ENCODE measurements around the gene MRPS2. TPM values are rescaled to one million over a fixed set of nuclear protein-coding genes. Genes with fewer than 3 reads are reported as not detected.
"Not testable (repeated sequence)": the region's sequence is repeated elsewhere in the genome, so short reads cannot be mapped to it uniquely, and the experiment has no call there.

Gene MRPS2
- total and polyA plus RNA-seq, 10 of the 15 experiments (the other 5 are each of a cell fraction or from before 2014, with no cell fraction given), result 3.3 to 103 (median 69.5) TPM

GRCh38 chr9:135456436-135457104, 43.9 kb upstream of the MRPS2 start:
- DNase-seq (ENCODE audit: low read depth, low spot score) (no peak), FAIRE-seq (no peak), ATAC-seq (no peak)
- H3K36me3 ChIP-seq (ENCODE audit: control insufficient read depth in 2 of 2, insufficient read depth in 2 of 2, low read length in 1 of 2), result no peaks in the 10 kb centered on the region
- intact Hi-C loops (cut with micrococcal nuclease; ENCODE audit: unreplicated experiment) (no loop called here), in situ Hi-C loops (cut with MboI) (no loop called here)
- SMC1A ChIA-PET (ENCODE audit: uncharacterized antibody, unreplicated experiment), result no interaction called here
- no TSS peak for BruUV-seq (replicated peaks)
- H3K79me2 ChIP-seq (ENCODE audit: control insufficient read depth, insufficient read depth, low read length), result no peaks in the 10 kb centered on the region
- RAD21 ChIA-PET (ENCODE audit: unreplicated experiment), result no interaction called here
- no peak overlapping the region for H3K9ac ChIP-seq (ENCODE audit: control insufficient read depth, insufficient read depth, low read length)
- no peaks in the 10 kb centered on the region for H4K20me1 ChIP-seq (ENCODE audit: control insufficient read depth, insufficient read depth)
- H3K9me3 ChIP-seq (replicated peaks; ENCODE audit: control insufficient read depth, insufficient read depth, low read length), result no peaks in the 10 kb centered on the region; the same call in 2 of the 3 replicates
- POLR2A ChIA-PET, result no interaction called here
- no peaks in the 10 kb centered on the region for H3K4me1 ChIP-seq (ENCODE audit: control insufficient read depth, insufficient read depth, low read length)
- H2AFZ ChIP-seq (ENCODE audit: control insufficient read depth, low read depth, low read length), result no peak overlapping the region
- H3K27ac ChIP-seq (ENCODE audit: control insufficient read depth, insufficient read depth), result no peak overlapping the region
- H3K4me3 ChIP-seq, result no peak overlapping the region
- CTCF ChIA-PET, result no interaction called here
- no peak overlapping the region for H3K4me2 ChIP-seq (ENCODE audit: control insufficient read depth, insufficient read depth)
- peaks cover 0 to 4% of the 10 kb centered on the region in 2 experiments; a peak in 1 of 4 replicates for H3K27me3 ChIP-seq (replicated peaks in 1 of 2; ENCODE audit: control insufficient read depth in 2 of 2, insufficient read depth in 2 of 2, low read length in 1 of 2)
- 51% methylated on average over 19 of the region's 19 CpGs for WGBS (ENCODE audit: insufficient coverage, insufficient replicate concordance, low lambda C conversion rate, missing lambda C conversion rate)
- TF ChIP-seq GATAD2B (conservative IDR thresholded peaks at IDR 0.05; ENCODE audit: low read depth) (no peak), NFXL1 (IDR thresholded peaks at IDR 0.05; ENCODE audit: borderline replicate concordance) (no peak), NRF1 (conservative IDR thresholded peaks at IDR 0.05; ENCODE audit: low read depth, low read length) (no peak), ZSCAN29 (IDR thresholded peaks at IDR 0.05) (no peak), ZNF622 (IDR thresholded peaks at IDR 0.05) (no peak), BMI1 (IDR thresholded peaks at IDR 0.05; ENCODE audit: borderline replicate concordance) (no peak), SMARCA5 (IDR thresholded peaks at IDR 0.05) (no peak), MTA2 (IDR thresholded peaks at IDR 0.05; ENCODE audit: low read depth) (no peak), RB1 (IDR thresholded peaks at IDR 0.05; ENCODE audit: borderline replicate concordance) (no peak)

GRCh38 chr9:135458478-135458877, 42.0 kb upstream of the MRPS2 start:
- CTCF ChIA-PET; H3K27ac ChIP-seq (ENCODE audit: control insufficient read depth, insufficient read depth); H3K4me1 ChIP-seq (ENCODE audit: control insufficient read depth, insufficient read depth, low read length); intact Hi-C loops (cut with micrococcal nuclease; ENCODE audit: unreplicated experiment); ATAC-seq; H3K9ac ChIP-seq (ENCODE audit: control insufficient read depth, insufficient read depth, low read length); H2AFZ ChIP-seq (ENCODE audit: control insufficient read depth, low read depth, low read length); DNase-seq (ENCODE audit: low read depth, low spot score); BruUV-seq (replicated peaks); H3K79me2 ChIP-seq (ENCODE audit: control insufficient read depth, insufficient read depth, low read length); SMC1A ChIA-PET (ENCODE audit: uncharacterized antibody, unreplicated experiment); H3K4me3 ChIP-seq; H3K36me3 ChIP-seq (ENCODE audit: control insufficient read depth in 2 of 2, insufficient read depth in 2 of 2, low read length in 1 of 2); H3K27me3 ChIP-seq (replicated peaks in 1 of 2; ENCODE audit: control insufficient read depth in 2 of 2, insufficient read depth in 2 of 2, low read length in 1 of 2); FAIRE-seq; H3K9me3 ChIP-seq (replicated peaks; ENCODE audit: control insufficient read depth, insufficient read depth, low read length); H4K20me1 ChIP-seq (ENCODE audit: control insufficient read depth, insufficient read depth); in situ Hi-C loops (cut with MboI); RAD21 ChIA-PET (ENCODE audit: unreplicated experiment); H3K4me2 ChIP-seq (ENCODE audit: control insufficient read depth, insufficient read depth): not testable (repeated sequence)
- 80% methylated on average over 5 of the region's 5 CpGs for WGBS (ENCODE audit: insufficient coverage, insufficient replicate concordance, low lambda C conversion rate, missing lambda C conversion rate)
- POLR2A ChIA-PET, result interaction anchor here (0.7 kb wide), 1 partner anchor 43 kb away, joined by 3 read pairs; no protein-coding TSS in a partner anchor

Data from GM12878 (cell line).